Measurements from ENCODE around the gene SOBP.
A peak's percentile ranks its signal among the peaks of the same experiment; 100 is the strongest.

Gene SOBP

GRCh38 chr6:107539849-107540464, 50.0 kb downstream of the SOBP start:
- H2AFZ ChIP-seq (ENCODE audit: low read depth) = no peak overlapping the region
- peak overlapping the region; percentile 49 for H3K27ac ChIP-seq
- no peaks in the 10 kb centered on the region for H3K36me3 ChIP-seq (ENCODE audit: insufficient read depth)
- no peaks in the 10 kb centered on the region for H3K79me2 ChIP-seq (ENCODE audit: insufficient read depth, low read depth)
- peak overlapping the region; percentile 97 for H3K4me2 ChIP-seq
- H3K4me3 ChIP-seq (IDR thresholded peaks at IDR 0.05; ENCODE audit: insufficient read depth, low read depth, low read length) = no peak overlapping the region
- no peaks in the 10 kb centered on the region for H4K20me1 ChIP-seq (ENCODE audit: insufficient read depth)
- no peaks in the 10 kb centered on the region for H3K27me3 ChIP-seq (ENCODE audit: insufficient read depth, low read depth)
- peaks cover 81% of the 10 kb centered on the region for H3K4me1 ChIP-seq (ENCODE audit: low read depth, poor library complexity, severe bottlenecking)
- H3K9ac ChIP-seq = peak overlapping the region; percentile 22; the same call in 1 of the 2 replicates
- TF ChIP-seq CTCF (conservative IDR thresholded peaks at IDR 0.05; ENCODE audit: low read depth, low read length) = no peak

GRCh38 chr6:107540465-107540857, 50.5 kb downstream of the SOBP start:
- Histone ChIP-seq H2AFZ (ENCODE audit: low read depth) (no peak overlapping the region), H3K27ac (peak overlapping the region; percentile 49; the same call in 1 of the 2 replicates), H4K20me1 (ENCODE audit: insufficient read depth) (no peaks in the 10 kb centered on the region), H3K4me1 (ENCODE audit: low read depth, poor library complexity, severe bottlenecking) (peaks cover 75% of the 10 kb centered on the region), H3K79me2 (ENCODE audit: insufficient read depth, low read depth) (no peaks in the 10 kb centered on the region), H3K4me2 (peak overlapping the region; percentile 97), H3K27me3 (ENCODE audit: insufficient read depth, low read depth) (no peaks in the 10 kb centered on the region), H3K4me3 (IDR thresholded peaks at IDR 0.05; ENCODE audit: insufficient read depth, low read depth, low read length) (no peak overlapping the region), H3K9ac (no peak overlapping the region), H3K36me3 (ENCODE audit: insufficient read depth) (no peaks in the 10 kb centered on the region)
- TF ChIP-seq CTCF (conservative IDR thresholded peaks at IDR 0.05; ENCODE audit: low read depth, low read length) = no peak

GRCh38 chr6:107542192-107542668, 52.3 kb downstream of the SOBP start:
- no peaks in the 10 kb centered on the region for H3K27me3 ChIP-seq (ENCODE audit: insufficient read depth, low read depth)
- H3K4me2 ChIP-seq = no peak overlapping the region
- H3K79me2 ChIP-seq (ENCODE audit: insufficient read depth, low read depth) = no peaks in the 10 kb centered on the region
- H2AFZ ChIP-seq (ENCODE audit: low read depth) = no peak overlapping the region
- H3K27ac ChIP-seq = no peak overlapping the region
- no peak overlapping the region for H3K4me3 ChIP-seq (IDR thresholded peaks at IDR 0.05; ENCODE audit: insufficient read depth, low read depth, low read length)
- no peak for TF ChIP-seq CTCF (conservative IDR thresholded peaks at IDR 0.05; ENCODE audit: low read depth, low read length)
- no peak overlapping the region for H3K9ac ChIP-seq
- no peaks in the 10 kb centered on the region for H4K20me1 ChIP-seq (ENCODE audit: insufficient read depth)
- H3K36me3 ChIP-seq (ENCODE audit: insufficient read depth) = no peaks in the 10 kb centered on the region
- peaks cover 58% of the 10 kb centered on the region for H3K4me1 ChIP-seq (ENCODE audit: low read depth, poor library complexity, severe bottlenecking)

- no peak for TF ChIP-seq CTCF (conservative IDR thresholded peaks at IDR 0.05; ENCODE audit: low read depth, low read length)
- H3K27ac ChIP-seq = no peak overlapping the region
- no peak overlapping the region for H3K9ac ChIP-seq
- H3K36me3 ChIP-seq (ENCODE audit: insufficient read depth) = no peaks in the 10 kb centered on the region
- H3K27me3 ChIP-seq (ENCODE audit: insufficient read depth, low read depth) = no peaks in the 10 kb centered on the region
- no peak overlapping the region for H2AFZ ChIP-seq (ENCODE audit: low read depth)
- H3K4me1 ChIP-seq (ENCODE audit: low read depth, poor library complexity, severe bottlenecking) = peaks cover 49% of the 10 kb centered on the region
- no peaks in the 10 kb centered on the region for H3K79me2 ChIP-seq (ENCODE audit: insufficient read depth, low read depth)
- no peaks in the 10 kb centered on the region for H4K20me1 ChIP-seq (ENCODE audit: insufficient read depth)
- no peak overlapping the region for H3K4me2 ChIP-seq
- H3K4me3 ChIP-seq (IDR thresholded peaks at IDR 0.05; ENCODE audit: insufficient read depth, low read depth, low read length) = no peak overlapping the region
Measured at GRCh38 chr6:107543088-107543487, 53.2 kb downstream of the SOBP start.

Data from KMS-11 (cell line).